T-helper 1 cell treated with Interleukin-12 subunit alpha and Interleukin-12 subunit beta and Interleukin-4 antibody, amounts not matched to agents 30 μg/mL and 1 μg/mL, for 36 hours (primary cell): ENCODE results near the gene SNX22.

Source experiments
- H3K27ac Mint-ChIP-seq: one replicate; pipeline ENCODE4 v1.8.0; 2021; ENCODE audit warnings: mild to moderate bottlenecking, mixed read lengths
- H3K27me3 Mint-ChIP-seq: one replicate; pipeline ENCODE4 v1.8.0; 2021; ENCODE audit warnings: low read depth, mixed read lengths
- H3K36me3 Mint-ChIP-seq: one replicate; pipeline ENCODE4 v1.8.0; 2021; ENCODE audit warnings: low read depth, mixed read lengths
- H3K4me1 Mint-ChIP-seq: one replicate; pipeline ENCODE4 v1.8.0; 2021; ENCODE audit warnings: low read depth, mixed read lengths
- H3K4me3 Mint-ChIP-seq: one replicate; pipeline ENCODE4 v1.8.0; 2021; ENCODE audit warnings: mild to moderate bottlenecking, moderate library complexity, mixed read lengths
- H3K9me3 Mint-ChIP-seq: one replicate; pipeline ENCODE4 v1.8.0; 2021; ENCODE audit warnings: mixed read lengths

SNX22 gene

DNA sequence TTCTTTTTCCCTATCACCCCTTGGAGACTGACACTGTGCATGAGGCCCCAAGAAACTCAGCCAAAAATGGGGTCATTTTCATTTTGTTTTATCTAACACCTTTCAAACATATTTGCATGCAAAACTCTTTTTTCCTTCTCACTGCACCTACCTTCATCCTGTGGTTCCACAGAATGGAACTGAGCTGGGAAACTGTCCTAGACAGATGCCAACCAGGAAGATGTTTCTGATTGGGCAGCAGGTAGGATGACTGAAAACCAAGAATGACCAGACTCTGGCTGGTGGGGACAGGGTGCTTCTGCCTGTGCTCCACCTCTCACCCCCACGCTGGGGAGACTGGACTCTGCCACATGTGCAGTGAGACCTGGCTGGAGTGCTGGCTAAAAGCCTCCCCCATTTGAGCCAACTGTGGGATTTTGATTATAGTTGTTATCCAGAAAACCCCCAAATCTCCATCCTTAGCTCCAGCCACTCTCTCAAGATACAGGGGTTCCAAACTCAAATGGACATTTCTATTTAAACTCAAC lies 6.1 kb downstream of the SNX22 start:
- Mint-ChIP-seq H3K27ac (no peak overlapping the region), H3K27me3 (peaks cover 8% of the 10 kb centered on the region), H3K9me3 (no peaks in the 10 kb centered on the region), H3K4me3 (no peak overlapping the region), H3K4me1 (peaks cover 33% of the 10 kb centered on the region), H3K36me3 (peaks cover 53% of the 10 kb centered on the region)

DNA sequence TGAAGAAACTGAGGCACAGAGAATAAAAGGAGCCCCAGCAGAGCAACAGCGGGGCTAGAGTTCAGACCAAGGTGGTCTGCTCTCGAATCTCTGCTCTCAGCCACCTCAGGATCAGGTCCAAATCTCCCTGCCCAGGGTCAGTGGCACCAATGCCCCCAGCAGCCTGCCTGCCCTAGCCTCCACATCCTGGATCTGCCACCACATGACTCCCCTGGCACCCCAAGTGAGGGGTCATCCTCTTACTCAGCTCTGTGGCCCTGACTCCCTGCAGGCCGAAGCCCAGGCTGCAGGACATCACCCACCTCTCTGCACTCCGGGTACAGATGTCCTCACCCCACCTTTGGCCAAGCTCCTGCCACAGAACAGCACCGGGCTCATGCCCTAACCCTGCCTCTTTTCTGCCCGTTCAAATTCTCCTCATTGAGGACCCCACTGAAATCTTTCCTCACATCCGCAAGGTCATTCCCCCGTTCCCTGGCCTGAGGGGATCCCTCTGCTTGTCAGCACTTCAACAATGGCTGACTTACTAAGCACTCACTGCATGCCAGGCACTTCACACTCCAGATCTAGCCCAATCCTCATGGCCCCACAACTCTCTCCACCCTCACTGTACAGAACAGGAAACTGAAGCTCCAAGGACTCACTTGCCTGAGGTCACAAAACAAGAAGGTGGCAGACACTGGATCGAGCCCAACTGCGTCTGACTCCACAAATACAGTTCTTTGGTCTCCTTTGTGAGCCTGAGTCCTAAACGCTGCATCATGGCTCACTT lies 7.0 kb downstream of the SNX22 start:
- Mint-ChIP-seq H3K36me3 (peaks cover 54% of the 10 kb centered on the region), H3K9me3 (no peaks in the 10 kb centered on the region), H3K4me1 (peaks cover 29% of the 10 kb centered on the region), H3K27me3 (peaks cover under 1% of the 10 kb centered on the region), H3K4me3 (no peak overlapping the region), H3K27ac (no peak overlapping the region)

DNA sequence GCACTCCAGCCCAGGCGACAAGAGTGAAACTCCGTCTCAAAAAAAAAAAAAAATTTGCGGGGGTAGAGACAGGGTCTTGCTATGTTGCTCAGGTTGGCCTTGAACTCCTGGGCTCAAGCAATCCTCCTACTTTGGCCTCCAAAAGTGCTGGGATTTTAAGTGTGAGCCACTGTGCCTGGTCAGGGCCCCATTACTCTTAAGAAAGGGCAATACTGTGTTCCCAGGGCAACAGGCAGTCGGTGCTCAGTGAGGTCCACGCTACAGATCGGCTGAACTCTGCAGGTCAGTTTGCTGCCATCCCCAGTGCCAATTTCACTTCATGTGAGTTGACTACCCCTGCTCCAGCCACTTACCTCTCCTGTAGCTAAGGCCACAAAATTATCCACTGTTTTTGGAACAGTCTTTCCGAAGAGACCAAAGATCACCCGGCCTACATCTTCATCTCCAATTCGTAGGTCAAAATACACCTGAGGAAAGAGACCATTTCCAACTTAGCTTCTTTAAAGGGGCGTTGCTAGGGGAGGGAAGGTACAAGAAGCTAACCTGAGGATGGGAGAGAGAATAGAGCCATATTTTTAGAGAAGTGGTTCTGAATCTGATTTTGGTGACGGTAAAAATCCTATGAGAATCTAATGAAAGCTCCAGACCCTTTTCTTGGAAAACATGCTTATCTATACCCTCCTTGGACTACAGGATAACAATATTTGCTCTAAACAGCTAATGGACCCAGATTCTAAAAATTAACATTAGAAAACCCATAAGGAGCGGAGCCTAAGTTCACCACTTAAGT lies 10.4 kb downstream of the SNX22 start:
- Mint-ChIP-seq H3K4me3 (peak overlapping the region; percentile 85), H3K36me3 (peaks cover 42% of the 10 kb centered on the region), H3K27ac (peak overlapping the region; percentile 87), H3K9me3 (no peaks in the 10 kb centered on the region), H3K27me3 (no peaks in the 10 kb centered on the region), H3K4me1 (peaks cover 45% of the 10 kb centered on the region)

DNA sequence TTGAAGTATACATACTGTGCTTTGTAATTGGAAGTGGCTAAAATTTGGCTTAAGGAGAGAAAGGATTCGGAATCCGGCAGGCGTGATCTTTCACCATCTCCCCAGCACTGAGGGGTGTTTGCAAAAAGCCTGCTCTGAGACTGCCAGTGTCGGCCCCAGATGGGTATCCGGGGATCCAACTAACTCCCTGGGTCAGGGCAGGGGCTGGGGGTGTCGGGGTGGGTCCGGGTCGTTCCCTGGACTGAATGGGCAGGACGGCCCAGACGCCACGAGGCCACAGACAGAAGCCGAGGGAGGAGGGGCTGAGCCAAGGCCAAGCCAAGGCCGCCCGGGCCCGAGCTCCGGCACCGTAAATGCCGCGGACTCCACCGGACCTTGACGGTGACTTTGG lies 10.9 kb downstream of the SNX22 start:
- Mint-ChIP-seq H3K4me1 (peaks cover 46% of the 10 kb centered on the region), H3K27me3 (no peaks in the 10 kb centered on the region), H3K9me3 (no peaks in the 10 kb centered on the region), H3K36me3 (peaks cover 38% of the 10 kb centered on the region), H3K4me3 (peak overlapping the region; percentile 85), H3K27ac (peak overlapping the region; percentile 87)

DNA sequence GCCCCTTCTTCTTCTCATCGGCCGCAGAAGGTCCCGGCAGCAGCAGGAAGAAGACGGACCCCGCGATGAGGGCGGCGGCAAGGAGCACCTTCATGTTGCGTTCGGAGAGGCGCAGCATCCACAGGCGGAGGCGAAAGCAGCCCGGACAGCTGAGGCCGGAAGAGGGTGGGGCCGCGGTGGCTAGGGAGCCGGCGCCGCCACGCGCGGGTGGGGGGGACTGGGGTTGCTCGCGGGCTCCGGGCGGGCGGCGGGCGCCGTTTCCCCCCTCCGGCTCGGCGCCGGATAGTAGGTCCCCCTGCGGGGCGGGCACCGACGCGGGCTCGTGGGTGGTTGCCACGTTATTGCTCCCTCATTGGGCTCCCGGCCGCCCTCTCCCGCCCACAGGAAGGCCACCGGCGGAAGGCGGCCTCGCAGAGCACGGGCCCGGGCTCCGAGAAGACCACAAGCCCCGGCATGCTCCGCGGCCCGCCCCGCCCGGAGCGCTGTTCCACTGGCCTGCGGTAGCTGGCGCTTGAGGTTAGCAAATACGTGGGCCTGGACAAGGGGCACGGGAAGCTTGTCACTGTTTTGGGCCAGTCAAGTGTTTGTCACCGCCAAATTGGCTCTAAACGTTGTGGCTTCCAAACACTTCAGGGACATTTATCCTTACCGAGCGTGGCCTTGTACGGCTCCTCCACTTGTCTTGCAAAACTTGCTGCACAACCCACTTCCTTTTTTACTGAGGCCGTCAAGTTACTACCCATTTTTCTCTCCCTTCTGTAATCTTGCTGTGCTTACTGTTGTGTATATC lies 11.5 kb downstream of the SNX22 start, which contains the start of gene PPIB:
Gene PPIB (minus strand): TSS at position 154 of the 790 bp plus-strand sequence. CDS start 36 bp downstream, at position 118.
- Mint-ChIP-seq H3K36me3 (peaks cover 32% of the 10 kb centered on the region), H3K4me1 (peaks cover 44% of the 10 kb centered on the region), H3K27me3 (no peaks in the 10 kb centered on the region), H3K9me3 (no peaks in the 10 kb centered on the region), H3K4me3 (peak within 1 kb of the TSS; percentile 93), H3K27ac (peak within 1 kb of the TSS; percentile 98)

DNA sequence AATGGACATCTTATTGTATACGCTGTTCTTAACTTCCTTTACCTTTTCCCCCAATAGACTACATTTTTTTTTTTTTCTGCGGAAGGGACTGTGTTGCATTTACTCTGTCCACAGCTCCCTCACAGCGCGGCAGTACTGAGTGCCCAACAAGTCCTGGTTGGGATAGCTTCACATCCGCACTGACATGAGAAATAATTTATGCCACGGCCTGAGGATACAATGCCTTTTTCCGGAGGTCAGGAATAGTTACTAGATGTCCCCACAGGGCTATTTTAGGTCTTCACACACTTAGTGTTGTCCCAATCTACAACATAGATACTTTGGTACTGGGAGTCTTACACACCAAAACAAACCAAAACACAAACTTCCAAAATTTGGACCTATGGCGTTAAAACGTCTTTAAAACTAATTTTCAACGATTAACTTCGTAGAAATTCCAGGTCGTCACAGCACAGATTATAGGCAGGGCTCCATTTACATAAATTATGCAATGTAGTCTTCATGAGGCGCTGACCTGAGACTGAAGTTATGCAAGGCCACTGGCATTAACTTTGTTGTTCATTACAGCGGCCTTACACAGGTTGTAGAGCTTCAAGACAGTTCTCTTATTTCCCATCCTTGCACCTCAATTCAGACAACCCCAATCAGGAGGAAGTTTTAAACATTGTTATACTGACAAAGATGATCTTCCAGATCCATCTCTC lies 12.3 kb downstream of the SNX22 start:
- peaks cover 39% of the 10 kb centered on the region for H3K4me1 Mint-ChIP-seq
- no peaks in the 10 kb centered on the region for H3K27me3 Mint-ChIP-seq
- peak overlapping the region; percentile 93 for H3K4me3 Mint-ChIP-seq
- H3K36me3 Mint-ChIP-seq = peaks cover 26% of the 10 kb centered on the region
- peak overlapping the region; percentile 98 for H3K27ac Mint-ChIP-seq
- no peaks in the 10 kb centered on the region for H3K9me3 Mint-ChIP-seq

DNA sequence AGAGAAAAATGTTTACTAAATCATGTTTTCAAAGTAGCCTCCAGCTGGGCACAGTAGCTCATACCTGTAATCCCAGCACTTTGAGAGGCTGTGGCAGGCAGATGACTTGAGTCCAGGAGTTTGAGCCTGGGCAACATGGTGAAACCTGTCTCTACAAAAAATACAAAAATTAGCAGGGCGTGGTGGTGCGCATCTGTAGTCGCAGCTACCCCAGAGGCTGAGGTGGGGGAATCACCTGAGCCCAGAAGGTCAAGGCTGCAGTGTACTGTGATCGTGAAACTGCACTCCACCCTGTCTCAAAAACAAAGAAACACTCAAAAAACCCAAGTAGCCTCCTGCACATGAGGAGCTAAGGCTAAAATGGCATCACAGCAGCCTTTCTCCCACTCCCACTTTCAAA lies 12.9 kb downstream of the SNX22 start:
- peak overlapping the region; percentile 38 for H3K4me3 Mint-ChIP-seq
- H3K4me1 Mint-ChIP-seq = peaks cover 37% of the 10 kb centered on the region
- peak overlapping the region; percentile 98 for H3K27ac Mint-ChIP-seq
- H3K36me3 Mint-ChIP-seq = peaks cover 20% of the 10 kb centered on the region
- no peaks in the 10 kb centered on the region for H3K9me3 Mint-ChIP-seq
- no peaks in the 10 kb centered on the region for H3K27me3 Mint-ChIP-seq

DNA sequence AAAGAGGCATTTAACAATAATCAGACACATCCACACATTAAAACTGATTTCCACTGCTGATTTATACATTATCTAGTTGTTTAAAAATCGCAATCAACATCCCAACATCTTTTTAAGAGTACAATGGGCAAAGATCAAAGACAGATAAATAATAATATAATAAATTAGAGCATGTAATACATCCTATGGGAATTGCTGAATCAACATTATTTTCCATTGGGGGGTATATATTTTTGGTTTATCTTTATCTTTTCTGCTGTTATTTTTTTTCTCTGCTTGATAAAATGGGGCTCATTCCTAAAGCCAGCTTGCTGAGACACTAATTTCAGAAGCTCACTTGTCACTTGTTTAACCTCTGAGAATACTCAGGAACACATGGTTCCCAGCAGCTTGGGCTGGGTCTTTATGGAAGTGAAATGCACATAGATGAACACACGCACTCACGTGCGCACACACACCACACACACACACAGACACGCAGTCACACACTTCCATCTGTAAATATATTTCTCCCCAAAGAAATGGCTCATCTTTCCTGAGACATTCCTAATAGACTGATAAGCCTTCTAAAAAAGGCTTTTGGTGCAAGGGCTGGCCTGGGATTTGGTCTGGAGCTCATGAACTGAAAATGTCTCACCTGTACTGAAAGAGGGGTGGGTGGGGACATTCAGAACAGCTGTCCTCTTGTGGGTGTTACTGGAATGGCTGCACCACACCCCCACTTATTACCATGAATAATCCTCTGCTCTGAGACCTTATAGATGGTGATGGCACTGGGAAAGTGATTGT lies 14.8 kb downstream of the SNX22 start:
- peaks cover 18% of the 10 kb centered on the region for H3K36me3 Mint-ChIP-seq
- no peak overlapping the region for H3K4me3 Mint-ChIP-seq
- H3K4me1 Mint-ChIP-seq = peaks cover 29% of the 10 kb centered on the region
- H3K9me3 Mint-ChIP-seq = no peaks in the 10 kb centered on the region
- no peaks in the 10 kb centered on the region for H3K27me3 Mint-ChIP-seq
- H3K27ac Mint-ChIP-seq = peak overlapping the region; percentile 62

DNA sequence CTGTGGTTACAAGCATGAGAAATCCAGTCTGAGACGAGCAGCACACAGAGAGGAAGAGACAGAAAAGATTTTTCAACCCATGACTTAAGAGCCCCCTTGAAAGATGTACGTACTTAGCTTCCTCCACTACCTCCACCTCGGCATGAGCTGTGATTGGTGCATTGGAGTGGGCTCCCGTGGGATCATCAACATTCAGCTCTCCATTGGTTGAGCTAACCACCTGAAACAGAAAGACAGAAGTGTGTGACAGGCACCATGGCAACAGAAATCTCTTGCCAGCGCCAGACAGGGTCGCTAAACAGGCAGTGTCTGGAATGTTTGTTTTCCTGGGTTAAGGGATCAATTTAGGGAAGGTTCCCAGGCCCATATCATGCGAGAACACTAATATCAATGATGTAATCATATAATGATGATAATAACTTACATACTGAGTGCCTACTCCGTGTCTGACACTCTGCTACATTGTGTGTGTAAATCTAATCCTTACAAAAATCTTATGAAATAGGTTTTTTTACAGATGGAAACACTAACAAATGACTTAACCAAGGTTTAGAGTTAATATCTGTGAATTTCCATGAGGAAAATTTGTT lies 28.8 kb downstream of the SNX22 start:
- Mint-ChIP-seq H3K9me3 (no peaks in the 10 kb centered on the region), H3K27me3 (no peaks in the 10 kb centered on the region), H3K27ac (no peak overlapping the region), H3K4me3 (no peak overlapping the region), H3K4me1 (peaks cover 9% of the 10 kb centered on the region), H3K36me3 (peaks cover 27% of the 10 kb centered on the region)

DNA sequence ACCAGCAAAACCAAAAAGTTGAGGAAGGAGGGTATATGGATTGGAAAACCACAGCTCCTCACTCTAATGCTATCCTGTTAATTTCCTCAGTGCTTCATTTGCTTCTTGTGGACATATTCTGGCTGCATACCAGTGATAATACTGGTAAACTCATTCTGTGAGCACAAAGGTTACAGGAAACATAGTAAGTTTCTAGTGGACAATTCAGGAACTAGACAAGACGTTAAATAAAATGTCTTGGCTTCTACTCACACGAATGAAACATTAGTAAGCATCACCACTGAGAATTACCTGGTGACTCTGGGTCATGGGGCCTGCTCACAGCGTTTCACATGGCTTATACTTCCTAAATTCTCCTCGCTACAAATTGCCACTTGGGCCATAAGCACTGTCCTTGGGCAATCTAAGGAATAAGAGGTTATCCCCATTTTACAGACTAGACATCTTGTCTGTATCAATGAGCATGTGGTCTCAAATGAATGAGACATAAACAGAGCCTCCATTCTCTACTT lies 31.4 kb downstream of the SNX22 start:
- no peaks in the 10 kb centered on the region for H3K27me3 Mint-ChIP-seq
- H3K27ac Mint-ChIP-seq = no peak overlapping the region
- no peak overlapping the region for H3K4me3 Mint-ChIP-seq
- H3K4me1 Mint-ChIP-seq = peaks cover 14% of the 10 kb centered on the region
- no peaks in the 10 kb centered on the region for H3K9me3 Mint-ChIP-seq
- peaks cover 26% of the 10 kb centered on the region for H3K36me3 Mint-ChIP-seq

DNA sequence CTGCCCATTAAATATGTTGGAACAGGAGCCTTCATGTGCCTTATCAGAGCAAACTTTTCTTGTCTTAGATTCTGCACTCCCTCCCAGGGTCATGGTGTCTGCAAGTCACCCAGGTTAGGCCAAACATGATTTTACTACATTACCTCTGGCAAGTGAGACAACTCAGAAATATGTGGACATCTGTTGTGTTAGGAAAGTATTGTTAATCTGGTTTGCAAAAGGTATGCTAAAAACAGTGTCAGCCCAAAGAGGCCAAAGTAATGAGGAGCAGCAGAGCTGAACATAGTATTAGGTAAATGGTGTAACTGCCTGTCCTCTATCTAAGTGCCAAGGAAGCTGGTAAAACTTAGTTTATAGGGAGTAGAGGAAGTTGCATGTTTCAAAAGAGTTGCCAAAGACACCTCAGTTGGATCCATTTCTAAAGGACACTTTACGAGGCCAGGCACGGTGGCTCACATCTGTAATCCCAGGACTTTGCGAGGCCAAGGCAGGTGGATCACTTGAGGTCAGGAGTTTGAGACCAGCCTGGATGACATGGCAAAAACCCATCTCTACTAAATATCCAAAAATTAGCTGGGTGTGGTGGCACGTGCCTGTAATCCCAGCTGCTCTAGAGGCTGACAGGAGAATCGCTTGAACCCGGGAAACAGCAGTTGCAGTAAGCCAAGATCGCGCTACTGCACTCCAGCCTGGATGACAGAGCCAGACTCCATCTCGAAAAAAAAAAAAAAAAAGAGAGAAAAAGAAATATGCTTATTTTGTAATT lies 33.8 kb downstream of the SNX22 start:
- H3K9me3 Mint-ChIP-seq = peaks cover 3% of the 10 kb centered on the region
- H3K27ac Mint-ChIP-seq = no peak overlapping the region

DNA sequence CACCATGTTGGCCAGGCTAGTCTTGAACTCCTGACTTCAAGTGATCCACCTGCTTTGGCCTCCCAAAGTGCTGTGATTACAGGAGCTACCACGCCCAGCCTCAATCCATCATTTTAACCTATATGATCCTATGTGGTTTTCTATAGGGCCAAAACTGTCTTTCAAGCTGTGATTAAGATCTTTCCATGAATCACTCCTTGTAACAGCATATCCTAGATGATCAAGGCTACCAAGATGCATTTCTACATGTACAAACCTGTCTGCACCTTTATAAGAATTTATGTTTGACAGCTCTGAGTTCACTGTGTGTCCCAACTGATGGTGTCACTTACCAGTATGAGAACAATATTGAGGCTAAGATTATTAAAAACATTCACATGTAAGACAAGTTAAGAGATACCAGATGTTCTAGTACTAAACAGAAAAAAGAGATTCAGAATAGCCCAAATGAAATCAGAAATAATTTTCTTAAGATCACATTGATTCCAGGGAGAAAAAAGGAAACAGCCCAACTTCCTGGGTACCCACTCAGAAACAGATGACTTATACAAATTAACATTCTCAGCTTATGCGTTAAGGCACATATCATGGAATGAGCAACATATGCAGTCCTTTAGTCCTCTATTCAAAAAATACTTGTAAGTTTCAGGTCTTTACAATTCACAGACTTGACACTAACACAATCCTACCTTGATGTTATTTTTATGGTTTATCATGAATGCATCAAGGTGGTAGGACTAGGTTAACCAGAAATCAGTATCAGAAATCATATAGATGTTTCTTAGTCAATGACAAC lies 36.1 kb downstream of the SNX22 start:
- peak overlapping the region; percentile 79 for H3K27ac Mint-ChIP-seq

More for the DNA sequence above, 33.8 kb downstream of the SNX22 start:
- H3K27me3 Mint-ChIP-seq = no peaks in the 10 kb centered on the region
- no peak overlapping the region for H3K4me3 Mint-ChIP-seq
- H3K4me1 Mint-ChIP-seq = peaks cover 25% of the 10 kb centered on the region
- peaks cover 23% of the 10 kb centered on the region for H3K36me3 Mint-ChIP-seq

More for the DNA sequence above, 36.1 kb downstream of the SNX22 start:
- Mint-ChIP-seq H3K4me1 (peaks cover 18% of the 10 kb centered on the region), H3K27me3 (no peaks in the 10 kb centered on the region), H3K9me3 (peaks cover 3% of the 10 kb centered on the region), H3K36me3 (peaks cover 17% of the 10 kb centered on the region), H3K4me3 (peak overlapping the region; percentile 17)
